SK-N-SH (cell line): ENCODE results near the gene R3HCC1L.

ENCODE experiments used
- CTCF ChIP-seq: fragments of 200-600 bp; sonication (generic); IDR thresholded peaks from 2 replicates; pipeline ENCODE4 v1.6.1; 2017; ENCODE audit warnings: antibody characterized with exemption, mild to moderate bottlenecking, moderate library complexity
- EP300 ChIP-seq, 2 experiments: IDR thresholded peaks; 2 replicates each; pipeline versions ENCODE4 v1.4.0 to v1.6.1; 2012; ENCODE audit warnings: borderline replicate concordance in 1 of 2, low read depth in 1 of 2, low read length in 1 of 2
- EZH2phosphoT487 ChIP-seq: fragments of 200-600 bp; sonication (generic); IDR thresholded peaks from 2 replicates; pipeline ENCODE4 v1.6.1; 2017; ENCODE audit warnings: low read depth, mixed run types, mild to moderate bottlenecking, antibody characterized with exemption, moderate library complexity, borderline replicate concordance
- FOSL2 ChIP-seq: IDR thresholded peaks from 2 replicates; pipeline ENCODE4 v1.4.0; 2012; ENCODE audit warnings: low read depth, mild to moderate bottlenecking, moderate library complexity, borderline replicate concordance
- FOXJ3 ChIP-seq: sonication (generic); formaldehyde crosslinking; IDR thresholded peaks from 2 replicates; pipeline ENCODE4 v1.5.1; 2020; ENCODE audit warnings: mild to moderate bottlenecking, missing genetic modification reagents
- GATA2 ChIP-seq: sonication (generic); formaldehyde crosslinking; IDR thresholded peaks from 2 replicates; pipeline ENCODE4 v1.5.0; 2020; ENCODE audit warnings: mild to moderate bottlenecking, missing genetic modification reagents
- MXI1 ChIP-seq: IDR thresholded peaks from 2 replicates; pipeline ENCODE4 v1.6.1; 2012; ENCODE audit warnings: mild to moderate bottlenecking, low read depth, low read length, improper control_type of control experiment
- NFIC ChIP-seq: IDR thresholded peaks from 2 replicates; pipeline ENCODE4 v1.4.0; 2012; ENCODE audit warnings: borderline replicate concordance
- NRF1 ChIP-seq: IDR thresholded peaks from 2 replicates; pipeline ENCODE4 v1.6.1; 2012; ENCODE audit warnings: low read depth, mild to moderate bottlenecking, low read length
- POLR2AphosphoS5 ChIP-seq: IDR thresholded peaks from 2 replicates; pipeline ENCODE4 v1.6.1; 2012; ENCODE audit warnings: low read depth, low read length
- RAD21 ChIP-seq: IDR thresholded peaks from 2 replicates; pipeline ENCODE4 v1.6.1; 2012; ENCODE audit warnings: mild to moderate bottlenecking, low read length
- SMC3 ChIP-seq: IDR thresholded peaks from 2 replicates; pipeline ENCODE4 v1.6.1; 2012; ENCODE audit warnings: low read depth, low read length, improper control_type of control experiment
- TAF1 ChIP-seq: IDR thresholded peaks from 2 replicates; pipeline ENCODE4 v1.6.1; 2012; ENCODE audit warnings: low read depth, mild to moderate bottlenecking, low read length, moderate library complexity, borderline replicate concordance
- TF ChIP-seq, protein P1 (sequence below): IDR thresholded peaks from 2 replicates; pipeline ENCODE4 v1.4.0; 2012; ENCODE audit warnings: low read depth

DNA sequence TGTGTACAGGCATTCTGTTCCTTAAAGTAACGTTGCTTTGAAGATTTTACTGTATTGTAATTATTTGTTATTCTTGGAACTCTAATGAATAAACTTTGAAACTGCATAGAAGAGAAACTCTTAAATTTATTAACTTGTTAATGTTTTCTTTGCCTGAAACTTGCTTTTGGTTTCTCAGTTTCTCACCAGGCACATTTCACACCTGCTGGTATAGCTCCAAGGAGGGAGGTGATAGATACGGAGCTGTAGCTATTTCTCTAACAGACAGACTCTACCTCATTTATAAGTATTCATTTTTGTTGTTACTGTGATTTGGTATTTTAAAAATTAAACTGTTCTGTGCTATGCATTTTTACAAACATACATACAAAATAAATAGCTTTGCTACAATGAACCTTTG is 32.7 kb downstream of the R3HCC1L start:
- TF ChIP-seq CTCF (no peak), FOXJ3 (CRISPR knock-in tag) (no peak), MXI1 (no peak), SMC3 (no peak), GATA2 (CRISPR knock-in tag) (no peak), NRF1 (no peak), POLR2AphosphoS5 (no peak), FOSL2 (no peak), EP300 (IDR thresholded peaks at IDR 0.05; ENCODE audit: borderline replicate concordance in 1 of 2, low read depth in 1 of 2, low read length in 1 of 2) (no peak), NFIC (no peak), RAD21 (no peak), EZH2phosphoT487 (no peak), TAF1 (no peak)
- TF ChIP-seq, protein P1, sequence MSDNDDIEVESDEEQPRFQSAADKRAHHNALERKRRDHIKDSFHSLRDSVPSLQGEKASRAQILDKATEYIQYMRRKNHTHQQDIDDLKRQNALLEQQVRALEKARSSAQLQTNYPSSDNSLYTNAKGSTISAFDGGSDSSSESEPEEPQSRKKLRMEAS = no peak
